HCT116 (cell line): ENCODE data around the gene PRKAA2. TPM values are rescaled to one million over a fixed set of nuclear protein-coding genes. Genes with fewer than 3 reads are reported as not detected.

Experiments
- ATAC-seq: fragments of 200-7000 bp; cut with Tn5 transposase; 2 replicates; pipeline ENCODE4 v1.9.1; 2020; ENCODE audit warnings: mild to moderate bottlenecking, moderate library complexity
- BruUV-seq: library from RNA; stranded (reverse); fragments of 400-500 nt; replicated peaks from 2 replicates; lab custom pipeline; 2021; lab: Mats Ljungman, UMichigan
- CTCF ChIA-PET: fragments of 300-600 bp; sonication (Branson Sonifier 250); formaldehyde crosslinking; loops from one replicate; lab custom pipeline; 2021; ENCODE audit warnings: antibody characterized with exemption; lab: Charles Lee
- POLR2A ChIA-PET: fragments of 300-600, 350-600 bp; sonication (Branson Sonifier 250); formaldehyde crosslinking; loops from one replicate; lab custom pipeline; 2021; ENCODE audit warnings: antibody characterized with exemption; lab: Charles Lee
- RAD21 ChIA-PET, 2 experiments: fragments of 300-600 bp; sonication (Branson Sonifier 250); formaldehyde crosslinking; loops; one replicate each; lab custom pipeline; 2023; ENCODE audit warnings: low total read pairs in 2 of 2; ENCODE audit not compliant: uncharacterized antibody in 2 of 2, unreplicated experiment in 2 of 2, low non-redundant PET in 1 of 2; lab: Charles Lee
- DNase-seq: peaks from one replicate; pipeline ENCODE4 v3.0.0-alpha.2; 2010; ENCODE audit warnings: low read depth, low spot score
- H2AFZ ChIP-seq: fragments of 200-600 bp; shearing (Covaris generic), sonication (generic); 2 replicates; pipeline ENCODE4 v1.6.1; 2017; ENCODE audit warnings: low read depth, mixed run types, mixed read lengths, antibody characterized with exemption, low read length; ENCODE audit not compliant: poor library complexity, severe bottlenecking
- H3K27ac ChIP-seq: 2 replicates; pipeline ENCODE4 v1.5.1; 2012; ENCODE audit warnings: low read depth, low read length
- H3K27me3 ChIP-seq: fragments of 200-600 bp; sonication (generic); 2 replicates; pipeline ENCODE4 v1.6.1; 2016; ENCODE audit warnings: mixed run types, low read length, mixed read lengths; ENCODE audit not compliant: insufficient read depth
- H3K36me3 ChIP-seq, 2 experiments: fragments of 200-500 bp in 1 of 2; fragments of 200-600 bp in 1 of 2; sonication (Bioruptor generic) in 1 of 2; sonication (generic) in 1 of 2; 2 replicates each; pipeline versions ENCODE4 v1.5.1 to v1.6.1; 2014 to 2016; ENCODE audit warnings: low read length in 2 of 2, inconsistent platforms in 1 of 2, mixed read lengths in 1 of 2, mixed run types in 1 of 2; ENCODE audit not compliant: insufficient read depth in 2 of 2, control insufficient read depth in 1 of 2
- H3K4me1 ChIP-seq, 2 experiments: fragments of 200-600 bp in 1 of 2; sonication (generic) in 1 of 2; 2 replicates each; pipeline versions ENCODE4 v1.5.1 to v1.6.1; 2012 to 2017; ENCODE audit warnings: low read length in 2 of 2, inconsistent platforms in 1 of 2, mild to moderate bottlenecking in 1 of 2, mixed read lengths in 1 of 2, mixed run types in 1 of 2, moderate library complexity in 1 of 2; ENCODE audit not compliant: insufficient read depth in 2 of 2, control insufficient read depth in 1 of 2
- H3K4me2 ChIP-seq: fragments of 200-600 bp; sonication (generic); 2 replicates; pipeline ENCODE4 v1.6.1; 2017; ENCODE audit warnings: mixed run types, low read length, mixed read lengths
- H3K4me3 ChIP-seq, 2 experiments: fragments of 200-600 bp in 1 of 2; sonication (generic) in 1 of 2; replicated peaks in 1 of 2; 2 replicates each; pipeline ENCODE4 v1.5.1; 2011 to 2016; ENCODE audit warnings: low read length in 2 of 2, control low read depth in 1 of 2, low read depth in 1 of 2, mild to moderate bottlenecking in 1 of 2, mixed read lengths in 1 of 2, mixed run types in 1 of 2
- H3K79me2 ChIP-seq: fragments of 200-600 bp; sonication (generic); 2 replicates; pipeline ENCODE4 v1.6.1; 2017; ENCODE audit warnings: mild to moderate bottlenecking, mixed run types, low read length, moderate library complexity, mixed read lengths; ENCODE audit not compliant: insufficient read depth
- H3K9ac ChIP-seq: fragments of 200-600 bp; sonication (generic); 2 replicates; pipeline ENCODE4 v1.6.1; 2016; ENCODE audit warnings: low read length, mixed read lengths
- H3K9me2 ChIP-seq: fragments of 200-600 bp; sonication (generic), shearing (Covaris generic); 2 replicates; pipeline ENCODE4 v1.6.1; 2017; ENCODE audit warnings: mixed run types, mild to moderate bottlenecking, moderate library complexity; ENCODE audit not compliant: insufficient read depth
- H3K9me3 ChIP-seq, 2 experiments: fragments of 200-500 bp in 1 of 2; fragments of 200-600 bp in 1 of 2; sonication (Bioruptor generic) in 1 of 2; sonication (generic) in 1 of 2; 2 replicates each; pipeline ENCODE4 v1.6.1; 2014 to 2017; ENCODE audit warnings: low read length in 2 of 2, mixed read lengths in 2 of 2, inconsistent platforms in 1 of 2, low read depth in 1 of 2, mild to moderate bottlenecking in 1 of 2, mixed run types in 1 of 2, moderate library complexity in 1 of 2; ENCODE audit not compliant: control insufficient read depth in 1 of 2, insufficient read depth in 1 of 2
- H4K20me1 ChIP-seq: fragments of 200-600 bp; sonication (generic), shearing (Covaris generic); 2 replicates; pipeline ENCODE4 v1.6.1; 2017; ENCODE audit warnings: mixed run types, mild to moderate bottlenecking, moderate library complexity; ENCODE audit not compliant: insufficient read depth
- CEBPB ChIP-seq: IDR thresholded peaks from 2 replicates; pipeline ENCODE4 v1.6.1; 2012; ENCODE audit warnings: low read depth
- CTCF ChIP-seq, 3 experiments: fragments of 200-600 bp in 1 of 3; sonication (generic) in 1 of 3; IDR thresholded peaks in 2 of 3; conservative IDR thresholded peaks in 1 of 3; 2 replicates each; pipeline ENCODE4 v1.5.1; 2012 to 2017; ENCODE audit warnings: low read depth in 2 of 3, low read length in 2 of 3, antibody characterized with exemption in 1 of 3, borderline replicate concordance in 1 of 3, control low read depth in 1 of 3, mild to moderate bottlenecking in 1 of 3, mixed read lengths in 1 of 3, mixed run types in 1 of 3, moderate library complexity in 1 of 3; ENCODE audit not compliant: insufficient read depth in 1 of 3
- EZH2 ChIP-seq: fragments of 200-600 bp; sonication (generic); IDR thresholded peaks from 2 replicates; pipeline ENCODE4 v1.6.1; 2017; ENCODE audit warnings: antibody characterized with exemption, mixed run types
- JUND ChIP-seq: IDR thresholded peaks from 2 replicates; pipeline ENCODE4 v1.6.1; 2012
- POLR2A ChIP-seq: IDR thresholded peaks from 2 replicates; pipeline ENCODE4 v1.7.0; 2011; ENCODE audit warnings: borderline replicate concordance; ENCODE audit not compliant: insufficient read depth, insufficient read length; ENCODE audit errors: extremely low read depth
- POLR2AphosphoS5 ChIP-seq: IDR thresholded peaks from 2 replicates; pipeline ENCODE4 v1.6.1; 2011; ENCODE audit warnings: mild to moderate bottlenecking, low read depth, low read length, moderate library complexity
- RAD21 ChIP-seq: IDR thresholded peaks from 2 replicates; pipeline ENCODE4 v1.6.1; 2012; ENCODE audit warnings: low read depth, mild to moderate bottlenecking
- REST ChIP-seq: IDR thresholded peaks from 2 replicates; pipeline ENCODE4 v1.6.1; 2012; ENCODE audit warnings: low read depth
- SIN3A ChIP-seq: IDR thresholded peaks from 2 replicates; pipeline ENCODE4 v1.6.1; 2012; ENCODE audit warnings: low read depth
- TCF7L2 ChIP-seq: IDR thresholded peaks from 2 replicates; pipeline ENCODE4 v1.7.0; 2011; ENCODE audit warnings: borderline replicate concordance, inconsistent platforms; ENCODE audit not compliant: insufficient read depth, insufficient read length; ENCODE audit errors: extremely low read depth
- YY1 ChIP-seq: IDR thresholded peaks from 2 replicates; pipeline ENCODE4 v1.6.1; 2011; ENCODE audit warnings: low read length, low read depth, moderate library complexity, mild to moderate bottlenecking; ENCODE audit not compliant: insufficient replicate concordance; ENCODE audit errors: extremely low read depth
- ZFX ChIP-seq: fragments of 450-650 bp; IDR thresholded peaks from 2 replicates; pipeline ENCODE4 v1.6.1; 2017
- ZNF274 ChIP-seq: fragments of 200-500 bp; sonication (Bioruptor generic); IDR thresholded peaks from 2 replicates; pipeline ENCODE4 v1.6.1; 2014; ENCODE audit warnings: mild to moderate bottlenecking, low read depth, low read length, inconsistent platforms
- intact Hi-C: fragments of 100-400 bp; cut with micrococcal nuclease; formaldehyde crosslinking; loops from 2 replicates; pipeline ENCODE4 v1.10.0; 2022
- total RNA-seq: library from RNA; stranded (reverse); gene quantifications from one replicate; pipeline ENCODE4 v1.2.1, GENCODE V29; 2021; ENCODE audit not compliant: unreplicated experiment

The PRKAA2 gene
- total RNA-seq, 1 experiment from 2014 or later, result 1.6 TPM

- POLR2A ChIA-PET, result no interaction called here
- TF ChIP-seq EZH2 (no peak), SIN3A (no peak), TCF7L2 (no peak), JUND (no peak), POLR2A (no peak), CEBPB (no peak), ZNF274 (no peak)
- TF ChIP-seq, all 23 proteins: peak for 0
- RAD21 ChIA-PET, result no interaction called here
Measured at GRCh38 chr1:56654126-56654923, 9.2 kb downstream of the PRKAA2 start.

GRCh38 chr1:56655991-56656613, 11.0 kb downstream of the PRKAA2 start:
- Histone ChIP-seq H3K9me3 (peaks cover 0 to 12% of the 10 kb centered on the region in 2 experiments; a peak in 3 of 4 replicates), H3K27me3 (no peaks in the 10 kb centered on the region), H3K4me1 (no peaks in the 10 kb centered on the region), H3K9ac (no peak overlapping the region), H4K20me1 (no peaks in the 10 kb centered on the region), H3K4me3 (no peak overlapping the region), H3K36me3 (no peaks in the 10 kb centered on the region), H3K4me2 (no peak overlapping the region), H3K9me2 (no peaks in the 10 kb centered on the region), H3K79me2 (no peaks in the 10 kb centered on the region), H2AFZ (no peak overlapping the region), H3K27ac (no peak overlapping the region)
- POLR2A ChIA-PET, result no interaction called here
- intact Hi-C loops, result no loop called here
- CTCF ChIA-PET, result no interaction called here
- BruUV-seq, result no TSS peak
- DNase-seq (no peak), ATAC-seq (no peak)
- RAD21 ChIA-PET, result no interaction called here
- TF ChIP-seq REST (no peak), ZFX (no peak), ZNF274 (no peak), CTCF (IDR thresholded peaks at IDR 0.05 in 2 of 3, conservative IDR thresholded peaks at IDR 0.05 in 1 of 3; ENCODE audit: borderline replicate concordance in 1 of 3, insufficient read depth in 1 of 3, low read depth in 2 of 3, low read length in 2 of 3) (no peak), SIN3A (no peak), YY1 (no peak), RAD21 (no peak), POLR2AphosphoS5 (no peak)

More at GRCh38 chr1:56654126-56654923, 9.2 kb downstream of the PRKAA2 start:
- no peaks in the 10 kb centered on the region for H3K9me2 ChIP-seq
- intact Hi-C loops, result no loop called here
- peaks cover 0 to 12% of the 10 kb centered on the region in 2 experiments; a peak in 3 of 4 replicates for H3K9me3 ChIP-seq
- no peak overlapping the region for H2AFZ ChIP-seq
- CTCF ChIA-PET, result no interaction called here
- H3K27me3 ChIP-seq, result no peaks in the 10 kb centered on the region
- no peaks in the 10 kb centered on the region for H4K20me1 ChIP-seq
- no peak overlapping the region for H3K4me2 ChIP-seq
- ATAC-seq (no peak), DNase-seq (no peak)
- H3K79me2 ChIP-seq, result no peaks in the 10 kb centered on the region
- no peaks in the 10 kb centered on the region for H3K4me1 ChIP-seq
- H3K36me3 ChIP-seq, result no peaks in the 10 kb centered on the region
- H3K27ac ChIP-seq, result no peak overlapping the region
- BruUV-seq, result no TSS peak
- no peak overlapping the region for H3K9ac ChIP-seq
- no peak overlapping the region for H3K4me3 ChIP-seq
